Measurements from ENCODE around the gene ZNF804A.
"Not testable (repeated sequence)": the region's sequence is repeated elsewhere in the genome, so short reads cannot be mapped to it uniquely, and the experiment has no call there.

Gene ZNF804A

DNA sequence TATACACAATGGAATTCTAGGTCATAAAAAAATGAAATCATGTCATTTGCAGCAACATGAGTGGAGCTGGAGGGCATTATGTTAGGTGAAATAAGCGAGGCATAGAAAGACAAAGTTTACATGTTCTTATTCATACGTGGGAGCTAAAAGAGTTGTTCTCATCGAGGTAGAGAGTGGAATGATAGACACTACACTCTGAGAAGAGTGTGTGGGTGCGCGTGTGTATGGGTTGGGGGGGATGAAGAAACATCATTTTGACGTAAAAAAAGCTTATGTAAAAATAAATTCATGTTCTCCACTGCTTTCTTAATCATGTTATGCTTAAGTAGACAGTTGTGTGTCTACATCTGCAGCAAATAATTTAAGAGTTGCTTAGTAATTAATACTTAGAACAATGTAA lies 123.6 kb downstream of the ZNF804A start:
- Histone ChIP-seq H3K9me3 (ENCODE audit: control insufficient read depth, low read length) (peaks cover 17% of the 10 kb centered on the region), H3K36me3 (ENCODE audit: control insufficient read depth, insufficient read depth, low read length) (no peaks in the 10 kb centered on the region), H3K4me1 (ENCODE audit: control insufficient read depth, insufficient read depth, low read length, poor library complexity, severe bottlenecking) (no peaks in the 10 kb centered on the region), H3K27ac (ENCODE audit: low read depth, low read length, severe bottlenecking) (no peak overlapping the region), H3K4me3 (ENCODE audit: extremely low read depth, insufficient read depth, low read length, poor library complexity, severe bottlenecking) (no peak overlapping the region)
- WGBS, 2 experiments (ENCODE audit: insufficient coverage in 2 of 2) = 92 to 96% methylated on average over 2 to 3 of the region's 6 CpGs

DNA sequence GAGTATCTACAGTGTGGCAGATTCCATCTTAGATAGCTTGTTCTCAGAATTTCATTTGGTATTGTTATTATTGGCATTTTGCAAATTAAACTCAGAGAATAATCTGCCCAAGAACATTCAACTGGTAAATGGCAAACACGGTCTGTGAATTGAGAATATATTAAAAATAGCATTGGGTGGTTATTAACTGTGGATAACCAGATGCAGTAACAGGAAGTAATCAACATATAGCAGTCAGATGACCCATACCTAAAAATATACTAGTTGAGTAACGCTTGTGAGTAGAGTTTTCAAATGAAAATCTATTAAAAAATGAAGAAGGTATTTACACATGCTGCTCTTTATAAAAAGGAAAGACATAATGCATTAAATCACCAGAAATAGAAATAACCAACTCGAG lies 129.5 kb downstream of the ZNF804A start:
- Histone ChIP-seq H3K4me3 (ENCODE audit: extremely low read depth, insufficient read depth, low read length, poor library complexity, severe bottlenecking) (no peak overlapping the region), H3K9me3 (ENCODE audit: control insufficient read depth, low read length) (no peaks in the 10 kb centered on the region), H3K4me1 (ENCODE audit: control insufficient read depth, insufficient read depth, low read length, poor library complexity, severe bottlenecking) (no peaks in the 10 kb centered on the region), H3K27ac (ENCODE audit: low read depth, low read length, severe bottlenecking) (no peak overlapping the region), H3K36me3 (ENCODE audit: control insufficient read depth, insufficient read depth, low read length) (no peaks in the 10 kb centered on the region)
- WGBS, 2 experiments (ENCODE audit: insufficient coverage in 2 of 2) = no CpG with 5 or more reads among the region's 3 CpGs

- H3K4me1 ChIP-seq (ENCODE audit: control insufficient read depth, insufficient read depth, low read length, poor library complexity, severe bottlenecking) = no peaks in the 10 kb centered on the region
- no peaks in the 10 kb centered on the region for H3K9me3 ChIP-seq (ENCODE audit: control insufficient read depth, low read length)
- H3K36me3 ChIP-seq (ENCODE audit: control insufficient read depth, insufficient read depth, low read length) = no peaks in the 10 kb centered on the region
- H3K4me3 ChIP-seq (ENCODE audit: extremely low read depth, insufficient read depth, low read length, poor library complexity, severe bottlenecking) = no peak overlapping the region
- H3K27ac ChIP-seq (ENCODE audit: low read depth, low read length, severe bottlenecking) = no peak overlapping the region
These were observed 130.1 kb downstream of the ZNF804A start for GRCh38 chr2:184728411-184728810.

DNA sequence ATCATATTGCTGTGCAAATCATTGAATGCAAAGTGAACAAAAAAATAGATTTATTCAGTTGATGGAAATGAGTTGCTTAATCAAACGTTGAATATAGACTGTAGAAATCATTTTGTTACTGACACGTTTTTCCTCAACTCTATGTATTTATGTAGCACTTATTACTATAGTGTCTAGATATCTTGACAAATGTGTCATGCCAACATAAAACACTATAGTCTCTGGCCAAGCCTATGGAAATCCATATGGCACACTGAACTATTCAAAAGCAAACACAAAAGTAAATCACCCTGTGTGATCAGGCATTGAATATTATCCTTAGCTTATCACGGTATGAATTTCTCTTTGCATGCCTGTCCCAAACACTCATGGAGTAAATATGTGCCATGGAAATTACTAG lies 131.3 kb downstream of the ZNF804A start:
- Histone ChIP-seq H3K9me3 (ENCODE audit: control insufficient read depth, low read length) (no peaks in the 10 kb centered on the region), H3K4me3 (ENCODE audit: extremely low read depth, insufficient read depth, low read length, poor library complexity, severe bottlenecking) (no peak overlapping the region), H3K4me1 (ENCODE audit: control insufficient read depth, insufficient read depth, low read length, poor library complexity, severe bottlenecking) (no peaks in the 10 kb centered on the region), H3K27ac (ENCODE audit: low read depth, low read length, severe bottlenecking) (no peak overlapping the region), H3K36me3 (ENCODE audit: control insufficient read depth, insufficient read depth, low read length) (no peaks in the 10 kb centered on the region)
- no CpG with 5 or more reads among the region's 3 CpGs for WGBS, 2 experiments (ENCODE audit: insufficient coverage in 2 of 2)

DNA sequence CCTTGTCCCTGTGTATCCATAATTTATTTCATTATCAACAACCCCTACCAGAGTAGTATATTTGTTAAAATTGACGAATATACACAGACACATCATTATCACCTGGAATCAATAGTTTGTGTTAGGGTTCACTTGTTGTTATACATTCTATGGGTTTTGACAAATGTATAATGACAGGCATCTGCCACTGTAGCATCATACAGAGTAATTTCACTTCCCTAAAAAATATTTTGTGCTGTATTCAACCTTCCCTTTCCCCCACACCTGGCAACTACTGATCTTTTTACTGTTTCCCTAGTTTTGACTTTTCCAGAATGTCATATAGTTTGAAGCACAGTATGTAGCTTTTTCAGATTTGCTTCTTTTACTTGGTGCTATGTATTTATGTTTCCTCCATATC lies 132.0 kb downstream of the ZNF804A start:
- no CpG with 5 or more reads among the region's 1 CpG for WGBS, 2 experiments (ENCODE audit: insufficient coverage in 2 of 2)
- Histone ChIP-seq H3K9me3 (ENCODE audit: control insufficient read depth, low read length) (no peaks in the 10 kb centered on the region), H3K36me3 (ENCODE audit: control insufficient read depth, insufficient read depth, low read length) (no peaks in the 10 kb centered on the region), H3K4me3 (ENCODE audit: extremely low read depth, insufficient read depth, low read length, poor library complexity, severe bottlenecking) (no peak overlapping the region), H3K4me1 (ENCODE audit: control insufficient read depth, insufficient read depth, low read length, poor library complexity, severe bottlenecking) (no peaks in the 10 kb centered on the region), H3K27ac (ENCODE audit: low read depth, low read length, severe bottlenecking) (no peak overlapping the region)

DNA sequence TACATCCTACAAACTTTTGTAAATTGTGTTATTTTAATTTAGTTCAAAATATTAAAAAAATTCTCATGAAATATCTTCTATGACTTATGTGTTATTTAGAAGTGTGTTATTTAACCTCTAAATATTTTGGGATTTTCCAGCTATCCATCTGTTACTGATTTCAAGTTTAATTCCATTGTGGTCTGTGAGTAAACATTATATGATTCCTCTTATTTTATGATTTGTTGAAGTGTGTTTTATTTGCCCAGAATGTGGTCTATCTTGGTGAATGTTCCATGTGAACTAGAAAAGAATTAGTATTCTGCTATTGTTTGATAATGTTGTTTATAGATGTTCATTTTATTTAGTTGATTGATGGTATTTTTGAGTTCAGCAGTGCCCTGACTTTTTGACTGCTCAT lies 136.0 kb downstream of the ZNF804A start:
- H3K27ac ChIP-seq (ENCODE audit: low read depth, low read length, severe bottlenecking) = no peak overlapping the region
- H3K36me3 ChIP-seq (ENCODE audit: control insufficient read depth, insufficient read depth, low read length) = no peaks in the 10 kb centered on the region
- H3K9me3 ChIP-seq (ENCODE audit: control insufficient read depth, low read length) = no peaks in the 10 kb centered on the region
- H3K4me1 ChIP-seq (ENCODE audit: control insufficient read depth, insufficient read depth, low read length, poor library complexity, severe bottlenecking) = no peaks in the 10 kb centered on the region
- no peak overlapping the region for H3K4me3 ChIP-seq (ENCODE audit: extremely low read depth, insufficient read depth, low read length, poor library complexity, severe bottlenecking)

DNA sequence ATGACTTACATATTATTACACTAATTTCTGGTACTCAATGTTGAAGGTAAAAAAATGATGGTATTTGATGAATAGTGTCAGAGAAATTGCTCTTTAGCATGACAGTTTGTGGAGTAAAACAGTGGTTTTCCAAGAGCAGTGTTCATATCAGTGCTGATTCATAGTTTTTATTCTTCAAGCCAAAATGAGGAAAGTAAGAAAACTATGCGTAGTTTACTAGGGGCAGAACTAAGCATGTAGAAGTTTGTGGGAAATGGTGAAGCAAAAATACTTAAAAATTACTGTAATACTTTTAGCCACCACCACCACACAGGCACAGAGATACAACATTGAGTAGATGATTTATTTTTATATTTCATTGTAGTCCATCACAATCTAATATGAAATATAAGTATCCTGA lies 137.3 kb downstream of the ZNF804A start:
- Histone ChIP-seq H3K9me3 (ENCODE audit: control insufficient read depth, low read length) (no peaks in the 10 kb centered on the region), H3K4me3 (ENCODE audit: extremely low read depth, insufficient read depth, low read length, poor library complexity, severe bottlenecking) (no peak overlapping the region), H3K36me3 (ENCODE audit: control insufficient read depth, insufficient read depth, low read length) (no peaks in the 10 kb centered on the region), H3K27ac (ENCODE audit: low read depth, low read length, severe bottlenecking) (no peak overlapping the region), H3K4me1 (ENCODE audit: control insufficient read depth, insufficient read depth, low read length, poor library complexity, severe bottlenecking) (no peaks in the 10 kb centered on the region)
- no CpG with 5 or more reads among the region's 1 CpG for WGBS, 2 experiments (ENCODE audit: insufficient coverage in 2 of 2)

- H3K36me3 ChIP-seq (ENCODE audit: control insufficient read depth, insufficient read depth, low read length) = no peaks in the 10 kb centered on the region
- WGBS, 2 experiments (ENCODE audit: insufficient coverage in 2 of 2) = 100% methylated on average over 1 of the region's 1 CpG
- H3K4me1 ChIP-seq (ENCODE audit: control insufficient read depth, insufficient read depth, low read length, poor library complexity, severe bottlenecking) = no peaks in the 10 kb centered on the region
- H3K27ac ChIP-seq (ENCODE audit: low read depth, low read length, severe bottlenecking) = no peak overlapping the region
- no peak overlapping the region for H3K4me3 ChIP-seq (ENCODE audit: extremely low read depth, insufficient read depth, low read length, poor library complexity, severe bottlenecking)
- no peaks in the 10 kb centered on the region for H3K9me3 ChIP-seq (ENCODE audit: control insufficient read depth, low read length)
These were observed 144.8 kb downstream of the ZNF804A start for GRCh38 chr2:184743096-184743495.

DNA sequence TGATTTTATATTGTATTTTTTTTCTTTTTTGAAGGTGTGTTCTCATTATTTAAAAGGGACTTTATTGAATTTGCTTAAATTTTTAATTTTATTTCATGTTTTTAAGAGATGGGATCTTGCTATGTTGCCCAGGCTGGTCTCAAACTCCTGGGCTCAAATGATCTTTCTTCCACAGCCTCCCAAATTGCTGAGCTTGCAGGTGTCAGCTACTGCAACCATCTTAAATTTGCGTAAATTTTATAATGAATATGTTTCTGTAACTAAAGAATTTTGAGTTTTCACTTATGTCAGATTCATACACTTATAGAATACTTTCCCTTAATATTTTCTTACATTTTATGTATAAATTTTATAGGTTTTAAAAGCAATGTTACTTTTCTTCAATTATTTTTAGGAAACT lies 157.8 kb downstream of the ZNF804A start:
- no peak overlapping the region for H3K27ac ChIP-seq (ENCODE audit: low read depth, low read length, severe bottlenecking)
- no peaks in the 10 kb centered on the region for H3K4me1 ChIP-seq (ENCODE audit: control insufficient read depth, insufficient read depth, low read length, poor library complexity, severe bottlenecking)
- no CpG with 5 or more reads among the region's 1 CpG for WGBS, 2 experiments (ENCODE audit: insufficient coverage in 2 of 2)
- no peak overlapping the region for H3K4me3 ChIP-seq (ENCODE audit: extremely low read depth, insufficient read depth, low read length, poor library complexity, severe bottlenecking)
- no peaks in the 10 kb centered on the region for H3K9me3 ChIP-seq (ENCODE audit: control insufficient read depth, low read length)
- H3K36me3 ChIP-seq (ENCODE audit: control insufficient read depth, insufficient read depth, low read length) = no peaks in the 10 kb centered on the region

DNA sequence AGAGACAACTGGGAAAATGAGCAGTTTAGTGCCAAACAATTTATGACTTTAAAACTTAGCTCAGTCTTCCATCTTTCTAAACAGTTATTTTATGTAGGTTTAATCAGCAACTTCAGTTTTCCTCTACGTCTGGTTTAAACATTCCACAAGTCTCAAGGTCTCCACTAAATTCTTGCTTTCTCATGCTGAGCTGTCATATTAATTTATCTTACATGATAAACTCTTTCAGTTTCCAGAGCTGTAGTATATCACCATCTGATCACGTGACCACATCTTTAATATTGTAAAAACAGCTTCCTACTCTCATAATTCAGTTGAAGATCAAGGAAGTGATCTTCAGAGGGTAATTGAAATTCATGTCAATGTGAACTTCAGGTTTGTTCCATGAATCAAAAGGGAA lies 158.6 kb downstream of the ZNF804A start:
- H3K4me3 ChIP-seq (ENCODE audit: extremely low read depth, insufficient read depth, low read length, poor library complexity, severe bottlenecking) = no peak overlapping the region
- H3K36me3 ChIP-seq (ENCODE audit: control insufficient read depth, insufficient read depth, low read length) = no peaks in the 10 kb centered on the region
- no peaks in the 10 kb centered on the region for H3K9me3 ChIP-seq (ENCODE audit: control insufficient read depth, low read length)
- H3K27ac ChIP-seq (ENCODE audit: low read depth, low read length, severe bottlenecking) = no peak overlapping the region
- no peaks in the 10 kb centered on the region for H3K4me1 ChIP-seq (ENCODE audit: control insufficient read depth, insufficient read depth, low read length, poor library complexity, severe bottlenecking)
- WGBS, 2 experiments (ENCODE audit: insufficient coverage in 2 of 2) = 100% methylated on average over 1 of the region's 2 CpGs; no CpG with 5 or more reads in 1 of the 2 experiments

- H3K4me3 ChIP-seq (ENCODE audit: extremely low read depth, insufficient read depth, low read length, poor library complexity, severe bottlenecking); H3K4me1 ChIP-seq (ENCODE audit: control insufficient read depth, insufficient read depth, low read length, poor library complexity, severe bottlenecking); H3K9me3 ChIP-seq (ENCODE audit: control insufficient read depth, low read length); H3K27ac ChIP-seq (ENCODE audit: low read depth, low read length, severe bottlenecking); H3K36me3 ChIP-seq (ENCODE audit: control insufficient read depth, insufficient read depth, low read length): not testable (repeated sequence)
- WGBS, 2 experiments (ENCODE audit: insufficient coverage in 2 of 2) = 78 to 100% methylated on average over 5 of the region's 6 CpGs
These were observed 161.4 kb downstream of the ZNF804A start for GRCh38 chr2:184759557-184760255.

Data from mesodermal cell (in vitro differentiated cells).